ENCODE data around the gene PTGES3.

PTGES3 gene

DNA sequence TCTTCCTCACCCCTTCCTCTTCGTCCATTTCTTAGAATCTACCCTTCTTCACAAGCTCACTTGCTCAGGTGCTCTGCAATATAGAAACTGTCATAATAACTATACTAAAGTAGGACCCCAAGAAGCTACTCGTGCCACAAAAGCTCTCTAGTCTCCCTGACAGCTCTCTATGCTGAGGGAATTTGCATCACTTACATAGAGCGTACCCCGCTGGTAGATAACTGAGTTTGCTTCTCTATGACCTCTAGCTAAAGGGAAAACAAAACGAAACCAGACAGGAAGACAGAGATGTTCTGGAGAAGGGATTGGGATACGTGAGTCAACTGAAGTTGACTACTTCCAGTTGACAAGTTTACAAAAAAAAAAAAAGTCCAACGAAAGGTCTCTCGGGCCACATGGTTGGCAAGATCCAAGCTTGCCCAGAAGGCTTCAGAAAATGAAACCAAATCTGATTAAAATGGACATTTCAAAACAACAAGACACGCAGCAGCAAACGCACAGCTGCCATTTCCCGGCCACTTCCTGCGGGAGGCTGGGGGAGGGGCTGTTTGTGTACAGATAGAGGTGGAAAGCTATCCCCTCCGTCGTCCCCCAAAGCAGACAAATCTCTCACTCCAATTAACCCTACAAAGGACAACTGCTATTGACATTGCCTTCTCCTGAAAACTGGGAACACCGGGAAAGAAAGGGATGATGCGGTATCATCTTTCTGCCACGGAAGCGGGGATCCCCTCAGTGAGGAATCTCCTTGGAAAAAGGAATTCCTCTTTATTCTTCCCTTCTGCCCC lies 59.2 kb downstream of the PTGES3 start:
- peaks cover under 1% of the 10 kb centered on the region; the same call in 1 of the 2 replicates for H4K20me1 ChIP-seq (ENCODE audit: insufficient read depth, low read length)
- peak overlapping the region; percentile 75 for H3K27ac ChIP-seq (ENCODE audit: low read depth, low read length, poor library complexity, severe bottlenecking)
- peak overlapping the region; percentile 87 for H3K4me3 ChIP-seq (ENCODE audit: low read depth, low read length, poor library complexity, severe bottlenecking)
- H3K4me1 ChIP-seq (ENCODE audit: insufficient read depth, low read length, severe bottlenecking): peaks cover 64% of the 10 kb centered on the region
- H3K9ac ChIP-seq (ENCODE audit: low read length): peak overlapping the region; percentile 88
- peaks cover 23% of the 10 kb centered on the region; the same call in 1 of the 2 replicates for H3K36me3 ChIP-seq (ENCODE audit: insufficient read depth, low read length)
- no peaks in the 10 kb centered on the region for H3K9me3 ChIP-seq (ENCODE audit: low read length)
- H3F3A ChIP-seq (ENCODE audit: insufficient read depth, low read length): 0 out of 2 replicates have a peak, but pooled peaks cover 4% of the 10 kb centered on the region
- no peak overlapping the region for H2AFZ ChIP-seq (ENCODE audit: low read length)
- H3K27me3 ChIP-seq (ENCODE audit: insufficient read depth, low read length): no peaks in the 10 kb centered on the region
- H3K79me2 ChIP-seq (ENCODE audit: insufficient read depth, low read length): peaks cover 59% of the 10 kb centered on the region
- H3K9me2 ChIP-seq (ENCODE audit: low read depth, low read length): no peaks in the 10 kb centered on the region
- TF ChIP-seq, protein P1, sequence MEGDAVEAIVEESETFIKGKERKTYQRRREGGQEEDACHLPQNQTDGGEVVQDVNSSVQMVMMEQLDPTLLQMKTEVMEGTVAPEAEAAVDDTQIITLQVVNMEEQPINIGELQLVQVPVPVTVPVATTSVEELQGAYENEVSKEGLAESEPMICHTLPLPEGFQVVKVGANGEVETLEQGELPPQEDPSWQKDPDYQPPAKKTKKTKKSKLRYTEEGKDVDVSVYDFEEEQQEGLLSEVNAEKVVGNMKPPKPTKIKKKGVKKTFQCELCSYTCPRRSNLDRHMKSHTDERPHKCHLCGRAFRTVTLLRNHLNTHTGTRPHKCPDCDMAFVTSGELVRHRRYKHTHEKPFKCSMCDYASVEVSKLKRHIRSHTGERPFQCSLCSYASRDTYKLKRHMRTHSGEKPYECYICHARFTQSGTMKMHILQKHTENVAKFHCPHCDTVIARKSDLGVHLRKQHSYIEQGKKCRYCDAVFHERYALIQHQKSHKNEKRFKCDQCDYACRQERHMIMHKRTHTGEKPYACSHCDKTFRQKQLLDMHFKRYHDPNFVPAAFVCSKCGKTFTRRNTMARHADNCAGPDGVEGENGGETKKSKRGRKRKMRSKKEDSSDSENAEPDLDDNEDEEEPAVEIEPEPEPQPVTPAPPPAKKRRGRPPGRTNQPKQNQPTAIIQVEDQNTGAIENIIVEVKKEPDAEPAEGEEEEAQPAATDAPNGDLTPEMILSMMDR (IDR thresholded peaks at IDR 0.05; ENCODE audit: low read length): no peak
- H3K4me2 ChIP-seq (ENCODE audit: low read length): peak overlapping the region; percentile 97

DNA sequence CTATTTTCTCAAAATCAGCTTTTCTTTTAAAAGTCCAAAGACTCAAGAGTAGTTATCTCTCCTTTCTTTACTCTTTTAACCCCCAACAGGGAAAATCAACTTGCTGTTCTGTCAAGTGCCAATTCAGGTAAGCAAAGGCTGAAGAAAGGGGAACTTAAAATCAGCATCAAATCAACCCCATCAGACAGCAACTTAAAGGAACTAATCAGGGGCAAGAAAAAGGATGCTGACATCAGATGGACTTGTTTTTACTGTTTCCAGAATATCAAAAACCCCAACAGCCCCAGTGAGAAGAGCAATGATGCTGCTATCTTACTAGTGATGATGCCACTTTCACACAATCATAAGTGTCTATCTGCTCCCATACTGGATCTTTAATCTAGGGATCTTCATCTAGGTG lies 61.4 kb downstream of the PTGES3 start:
- peaks cover 2% of the 10 kb centered on the region; the same call in 1 of the 2 replicates for H4K20me1 ChIP-seq (ENCODE audit: insufficient read depth, low read length)
- H3K27ac ChIP-seq (ENCODE audit: low read depth, low read length, poor library complexity, severe bottlenecking): peak overlapping the region; percentile 45
- H3K4me3 ChIP-seq (ENCODE audit: low read depth, low read length, poor library complexity, severe bottlenecking): no peak overlapping the region
- TF ChIP-seq, protein P1 (IDR thresholded peaks at IDR 0.05; ENCODE audit: low read length): no peak
- TF ChIP-seq EZH2 (IDR thresholded peaks at IDR 0.05; ENCODE audit: borderline replicate concordance, low read length): no peak
- H3K9ac ChIP-seq (ENCODE audit: low read length): no peak overlapping the region
- no peak overlapping the region for H2AFZ ChIP-seq (ENCODE audit: low read length)
- no peaks in the 10 kb centered on the region for H3K27me3 ChIP-seq (ENCODE audit: insufficient read depth, low read length)
- peaks cover 79% of the 10 kb centered on the region for H3K79me2 ChIP-seq (ENCODE audit: insufficient read depth, low read length)
- H3F3A ChIP-seq (ENCODE audit: insufficient read depth, low read length): 0 out of 2 replicates have a peak, but pooled peaks cover under 1% of the 10 kb centered on the region
- peaks cover 47% of the 10 kb centered on the region for H3K4me1 ChIP-seq (ENCODE audit: insufficient read depth, low read length, severe bottlenecking)
- no peak overlapping the region for H3K4me2 ChIP-seq (ENCODE audit: low read length)
- H3K9me3 ChIP-seq (ENCODE audit: low read length): no peaks in the 10 kb centered on the region
- H3K9me2 ChIP-seq (ENCODE audit: low read depth, low read length): no peaks in the 10 kb centered on the region
- peaks cover 37% of the 10 kb centered on the region for H3K36me3 ChIP-seq (ENCODE audit: insufficient read depth, low read length)

DNA sequence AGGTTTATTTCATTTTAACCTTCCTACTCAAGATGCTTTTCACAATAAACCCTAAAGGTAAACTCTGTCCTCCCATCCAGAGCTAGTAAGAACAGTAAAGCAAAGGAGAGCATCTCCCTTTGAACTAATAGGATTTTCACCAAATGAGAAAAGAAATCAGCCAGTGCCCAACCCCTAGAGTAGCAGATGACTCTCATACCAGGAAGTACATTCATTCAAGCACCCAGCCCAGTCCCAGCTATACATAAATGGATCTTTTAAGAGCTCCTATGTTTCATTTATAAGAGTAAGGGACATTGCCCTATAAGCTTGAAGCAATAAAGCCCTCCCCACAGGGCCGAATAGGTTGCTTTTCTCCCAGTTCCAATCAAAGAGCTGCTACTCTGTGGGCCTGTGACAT lies 65.5 kb downstream of the PTGES3 start:
- Histone ChIP-seq H3K27me3 (ENCODE audit: insufficient read depth, low read length) (no peaks in the 10 kb centered on the region), H3F3A (ENCODE audit: insufficient read depth, low read length) (no peaks in the 10 kb centered on the region), H3K4me3 (ENCODE audit: low read depth, low read length, poor library complexity, severe bottlenecking) (no peak overlapping the region), H4K20me1 (ENCODE audit: insufficient read depth, low read length) (peaks cover 2% of the 10 kb centered on the region; the same call in 1 of the 2 replicates), H3K79me2 (ENCODE audit: insufficient read depth, low read length) (peaks cover 83% of the 10 kb centered on the region), H3K4me1 (ENCODE audit: insufficient read depth, low read length, severe bottlenecking) (peaks cover 24% of the 10 kb centered on the region), H3K36me3 (ENCODE audit: insufficient read depth, low read length) (peaks cover 74% of the 10 kb centered on the region), H3K27ac (ENCODE audit: low read depth, low read length, poor library complexity, severe bottlenecking) (no peak overlapping the region), H3K9me3 (ENCODE audit: low read length) (no peaks in the 10 kb centered on the region), H3K4me2 (ENCODE audit: low read length) (no peak overlapping the region), H2AFZ (ENCODE audit: low read length) (no peak overlapping the region), H3K9me2 (ENCODE audit: low read depth, low read length) (no peaks in the 10 kb centered on the region), H3K9ac (ENCODE audit: low read length) (no peak overlapping the region)
- no peak for TF ChIP-seq EZH2 (IDR thresholded peaks at IDR 0.05; ENCODE audit: borderline replicate concordance, low read length)
- TF ChIP-seq, protein P1 (IDR thresholded peaks at IDR 0.05; ENCODE audit: low read length): no peak

Data from OCI-LY1 (cell line).